Mammary epithelial cell (primary cell): ENCODE data around the gene YIF1A.

ENCODE experiments used
- EZH2 ChIP-seq: IDR thresholded peaks from 2 replicates; pipeline ENCODE4 v1.6.1; 2012; ENCODE audit warnings: low read length, inconsistent platforms, borderline replicate concordance
- TF ChIP-seq, protein P1 (sequence below), 2 donors: IDR thresholded peaks in 1 of 2; conservative IDR thresholded peaks in 1 of 2; 2 replicates each; pipeline ENCODE4 v1.5.1; 2011 to 2012; ENCODE audit warnings: inconsistent platforms in 2 of 2, low read length in 2 of 2, mild to moderate bottlenecking in 2 of 2, control low read depth in 1 of 2, low read depth in 1 of 2; ENCODE audit not compliant: insufficient read depth in 1 of 2; ENCODE audit errors: extremely low read depth in 1 of 2

DNA sequence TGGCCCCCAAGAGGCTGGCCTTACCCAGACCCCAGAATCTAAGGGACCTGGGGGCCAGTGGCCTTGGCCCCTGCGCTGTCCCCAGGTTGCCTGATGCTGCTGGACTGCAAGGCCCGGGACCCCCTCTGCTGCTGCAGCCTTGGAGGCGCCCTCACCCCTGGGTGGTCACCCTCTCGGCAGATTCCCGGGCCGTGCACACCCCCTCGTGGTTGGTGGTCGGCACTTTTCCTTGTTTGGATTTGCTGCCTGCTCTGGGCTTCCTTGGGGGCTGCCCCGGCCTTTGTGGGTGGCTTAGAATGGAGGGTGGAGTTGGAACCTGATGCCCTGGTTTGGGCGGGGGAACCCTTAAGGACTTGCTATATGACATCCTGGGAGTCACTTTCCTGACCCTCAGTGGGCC, 42.0 kb upstream of the YIF1A start:
- TF ChIP-seq, protein P1, sequence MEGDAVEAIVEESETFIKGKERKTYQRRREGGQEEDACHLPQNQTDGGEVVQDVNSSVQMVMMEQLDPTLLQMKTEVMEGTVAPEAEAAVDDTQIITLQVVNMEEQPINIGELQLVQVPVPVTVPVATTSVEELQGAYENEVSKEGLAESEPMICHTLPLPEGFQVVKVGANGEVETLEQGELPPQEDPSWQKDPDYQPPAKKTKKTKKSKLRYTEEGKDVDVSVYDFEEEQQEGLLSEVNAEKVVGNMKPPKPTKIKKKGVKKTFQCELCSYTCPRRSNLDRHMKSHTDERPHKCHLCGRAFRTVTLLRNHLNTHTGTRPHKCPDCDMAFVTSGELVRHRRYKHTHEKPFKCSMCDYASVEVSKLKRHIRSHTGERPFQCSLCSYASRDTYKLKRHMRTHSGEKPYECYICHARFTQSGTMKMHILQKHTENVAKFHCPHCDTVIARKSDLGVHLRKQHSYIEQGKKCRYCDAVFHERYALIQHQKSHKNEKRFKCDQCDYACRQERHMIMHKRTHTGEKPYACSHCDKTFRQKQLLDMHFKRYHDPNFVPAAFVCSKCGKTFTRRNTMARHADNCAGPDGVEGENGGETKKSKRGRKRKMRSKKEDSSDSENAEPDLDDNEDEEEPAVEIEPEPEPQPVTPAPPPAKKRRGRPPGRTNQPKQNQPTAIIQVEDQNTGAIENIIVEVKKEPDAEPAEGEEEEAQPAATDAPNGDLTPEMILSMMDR (conservative IDR thresholded peaks at IDR 0.05 in 1 of 2, IDR thresholded peaks at IDR 0.05 in 1 of 2; ENCODE audit: extremely low read depth in 1 of 2, insufficient read depth in 1 of 2, low read depth in 1 of 2, low read length in 2 of 2): no peak
- no peak for TF ChIP-seq EZH2
